OCI-LY7 (cell line): ENCODE measurements around the gene NUP133. TPM values are rescaled to one million over a fixed set of nuclear protein-coding genes. Genes with fewer than 3 reads are reported as not detected.

Experiments used
- BruUV-seq: library from RNA; stranded (reverse); fragments of 400-500 nt; replicated peaks from 2 replicates; lab custom pipeline; 2021; lab: Mats Ljungman, UMichigan
- CTCF ChIA-PET: fragments of 300-600 bp; sonication (Branson Sonifier 250); formaldehyde crosslinking; loops from one replicate; lab custom pipeline; 2022; ENCODE audit warnings: antibody characterized with exemption; ENCODE audit not compliant: unreplicated experiment; lab: Charles Lee
- POLR2A ChIA-PET: fragments of 300-600 bp; sonication (Branson Sonifier 250); formaldehyde crosslinking; loops from one replicate; lab custom pipeline; 2022; ENCODE audit warnings: antibody characterized with exemption; lab: Charles Lee
- DNase-seq: peaks from one replicate; pipeline ENCODE4 v3.0.0-alpha.2; 2015; ENCODE audit warnings: low spot score
- H2AFZ ChIP-seq: fragments of 200-600 bp; sonication (generic), shearing (Covaris generic); 2 replicates; pipeline ENCODE4 v1.6.1; 2014; ENCODE audit warnings: mild to moderate bottlenecking, antibody characterized with exemption, low read length, moderate library complexity
- H3K27ac ChIP-seq: fragments of 200-600 bp; sonication (generic); 2 replicates; pipeline ENCODE4 v1.5.1; 2014; ENCODE audit warnings: mixed run types, low read depth, mild to moderate bottlenecking, moderate library complexity, low read length, inconsistent platforms; ENCODE audit not compliant: poor library complexity, severe bottlenecking
- H3K36me3 ChIP-seq: fragments of 200-600 bp; sonication (generic); 2 replicates; pipeline ENCODE4 v1.6.1; 2014; ENCODE audit warnings: mild to moderate bottlenecking, antibody characterized with exemption, low read length, moderate library complexity, mixed read lengths; ENCODE audit not compliant: insufficient read depth
- H3K4me1 ChIP-seq: fragments of 200-600 bp; sonication (generic); 2 replicates; pipeline ENCODE4 v1.5.1; 2014; ENCODE audit warnings: mild to moderate bottlenecking, low read length; ENCODE audit not compliant: insufficient read depth, poor library complexity, severe bottlenecking
- H3K4me2 ChIP-seq: fragments of 200-600 bp; sonication (generic); 2 replicates; pipeline ENCODE4 v1.6.1; 2014; ENCODE audit warnings: mild to moderate bottlenecking, low read length
- H3K4me3 ChIP-seq: fragments of 200-600 bp; sonication (generic); 2 replicates; pipeline ENCODE4 v1.5.1; 2014; ENCODE audit warnings: mild to moderate bottlenecking, low read depth, low read length; ENCODE audit not compliant: poor library complexity, severe bottlenecking
- H3K79me2 ChIP-seq: fragments of 200-600 bp; sonication (generic); 2 replicates; pipeline ENCODE4 v1.6.1; 2016; ENCODE audit warnings: low read depth, mild to moderate bottlenecking, low read length, moderate library complexity, mixed read lengths; ENCODE audit not compliant: insufficient read depth
- H3K9me2 ChIP-seq: fragments of 200-600 bp; sonication (generic); 2 replicates; pipeline ENCODE4 v1.6.1; 2016; ENCODE audit warnings: mild to moderate bottlenecking, low read length, mixed read lengths; ENCODE audit not compliant: insufficient read depth
- H3K9me3 ChIP-seq: fragments of 200-600 bp; sonication (generic); 2 replicates; pipeline ENCODE4 v1.6.1; 2014; ENCODE audit warnings: mild to moderate bottlenecking, mixed run types, low read length, mixed read lengths
- H4K20me1 ChIP-seq: fragments of 200-600 bp; sonication (generic); 2 replicates; pipeline ENCODE4 v1.6.1; 2014; ENCODE audit warnings: mild to moderate bottlenecking, antibody characterized with exemption, low read length, moderate library complexity, mixed read lengths; ENCODE audit not compliant: insufficient read depth
- EZH2phosphoT487 ChIP-seq: fragments of 200-600 bp; sonication (generic); IDR thresholded peaks from 2 replicates; pipeline ENCODE4 v1.6.1; 2018; ENCODE audit warnings: low read depth, borderline replicate concordance, mild to moderate bottlenecking, mixed run types, antibody characterized with exemption, low read length, moderate library complexity, mixed read lengths
- intact Hi-C: fragments of 100-400 bp; cut with micrococcal nuclease; formaldehyde crosslinking; loops from one replicate; pipeline ENCODE4 v1.10.0; 2022; ENCODE audit not compliant: unreplicated experiment
- total RNA-seq, 2 experiments: library from RNA; depleted of rRNA in 1 of 2; stranded (reverse); fragments of >200 nt in 1 of 2; shearing (Covaris generic) in 1 of 2; gene quantifications; 2 replicates each; pipeline ENCODE4 v1.2.3, GENCODE V29; 2014 to 2022
- TF ChIP-seq, protein P1 (sequence below): fragments of 200-600 bp; sonication (generic); conservative IDR thresholded peaks from 2 replicates; pipeline ENCODE4 v1.5.1; 2014; ENCODE audit warnings: mild to moderate bottlenecking, antibody characterized with exemption, low read length, moderate library complexity, mixed read lengths

The NUP133 gene
- total RNA-seq, 2 experiments from 2014 or later: 33.0 to 50.4 TPM

DNA sequence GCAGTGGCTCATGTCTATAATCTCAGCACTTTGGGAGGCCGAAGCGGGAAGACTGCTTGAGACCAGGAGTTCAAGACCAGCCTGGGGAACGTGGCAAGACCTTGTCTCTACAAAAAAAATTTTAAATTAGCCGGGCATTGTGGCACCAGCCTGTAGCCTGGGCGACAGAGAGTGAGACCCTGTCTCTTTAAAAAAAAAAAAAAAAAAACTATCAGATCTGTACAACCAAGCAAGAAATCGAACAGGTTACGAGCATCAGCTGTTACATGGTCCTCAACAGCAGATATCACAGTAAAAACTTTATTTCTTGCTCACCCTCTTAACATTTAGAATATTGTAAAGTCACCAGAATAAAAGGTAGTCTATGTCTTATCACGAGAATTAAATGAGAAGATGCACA is 1.5 kb downstream of the NUP133 start:
- Histone ChIP-seq H3K4me1 (peaks cover 24% of the 10 kb centered on the region), H4K20me1 (peaks cover 5% of the 10 kb centered on the region; the same call in 1 of the 2 replicates), H3K4me2 (peak overlapping the region; percentile 94), H3K79me2 (peaks cover 30% of the 10 kb centered on the region), H3K4me3 (peak overlapping the region; percentile 93), H3K9me2 (no peaks in the 10 kb centered on the region), H2AFZ (no peak overlapping the region), H3K36me3 (peaks cover 42% of the 10 kb centered on the region), H3K9me3 (no peaks in the 10 kb centered on the region), H3K27ac (no peak overlapping the region)
- POLR2A ChIA-PET: interaction anchor here (0.6 to 2.3 kb wide), 12 partner anchors 10 to 1716 kb away, joined by 3 to 12 read pairs (median 5); no protein-coding TSS in a partner anchor
- CTCF ChIA-PET: interaction anchor here (1.3 to 1.5 kb wide), 2 partner anchors 14 to 24 kb away, joined by 3 read pairs; no protein-coding TSS in a partner anchor
- BruUV-seq: no TSS peak
- TF ChIP-seq, protein P1, sequence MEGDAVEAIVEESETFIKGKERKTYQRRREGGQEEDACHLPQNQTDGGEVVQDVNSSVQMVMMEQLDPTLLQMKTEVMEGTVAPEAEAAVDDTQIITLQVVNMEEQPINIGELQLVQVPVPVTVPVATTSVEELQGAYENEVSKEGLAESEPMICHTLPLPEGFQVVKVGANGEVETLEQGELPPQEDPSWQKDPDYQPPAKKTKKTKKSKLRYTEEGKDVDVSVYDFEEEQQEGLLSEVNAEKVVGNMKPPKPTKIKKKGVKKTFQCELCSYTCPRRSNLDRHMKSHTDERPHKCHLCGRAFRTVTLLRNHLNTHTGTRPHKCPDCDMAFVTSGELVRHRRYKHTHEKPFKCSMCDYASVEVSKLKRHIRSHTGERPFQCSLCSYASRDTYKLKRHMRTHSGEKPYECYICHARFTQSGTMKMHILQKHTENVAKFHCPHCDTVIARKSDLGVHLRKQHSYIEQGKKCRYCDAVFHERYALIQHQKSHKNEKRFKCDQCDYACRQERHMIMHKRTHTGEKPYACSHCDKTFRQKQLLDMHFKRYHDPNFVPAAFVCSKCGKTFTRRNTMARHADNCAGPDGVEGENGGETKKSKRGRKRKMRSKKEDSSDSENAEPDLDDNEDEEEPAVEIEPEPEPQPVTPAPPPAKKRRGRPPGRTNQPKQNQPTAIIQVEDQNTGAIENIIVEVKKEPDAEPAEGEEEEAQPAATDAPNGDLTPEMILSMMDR: no peak
- no peak for TF ChIP-seq EZH2phosphoT487
- intact Hi-C loops: loop anchor here (5.0 kb wide), 1 partner anchor 164 kb away; the partner anchor contains the start of gene CCSAP
- DNase-seq: no peak

DNA sequence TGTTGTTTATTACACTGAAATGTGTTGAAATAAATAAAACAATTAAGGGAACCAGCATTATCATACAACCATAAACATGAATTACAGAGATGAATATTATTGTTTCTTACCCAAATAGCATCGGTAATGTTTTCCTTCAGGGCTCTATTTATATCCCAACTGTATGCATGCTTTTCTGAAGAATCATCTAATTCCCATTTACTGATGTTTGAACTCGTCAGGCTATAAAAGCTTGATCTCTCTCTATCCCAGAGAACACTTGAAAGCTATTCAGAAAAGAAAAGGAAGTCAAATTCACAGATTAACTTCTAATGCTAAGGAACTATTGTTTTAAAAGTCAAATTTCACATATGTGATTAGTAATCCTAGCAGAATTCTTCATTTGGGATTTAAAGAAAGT is 12.4 kb downstream of the NUP133 start:
- TF ChIP-seq EZH2phosphoT487: no peak
- TF ChIP-seq, protein P1: no peak
- H3K79me2 ChIP-seq: no peaks in the 10 kb centered on the region
- H4K20me1 ChIP-seq: peaks cover 5% of the 10 kb centered on the region; the same call in 1 of the 2 replicates
- H3K27ac ChIP-seq: no peak overlapping the region
- H3K4me1 ChIP-seq: no peaks in the 10 kb centered on the region
- peaks cover 98% of the 10 kb centered on the region for H3K36me3 ChIP-seq
- no peaks in the 10 kb centered on the region for H3K9me2 ChIP-seq
- ChIA-PET CTCF (no interaction called here), POLR2A (interaction anchor here (0.7 to 3.0 kb wide), 3 partner anchors 9 to 237 kb away, joined by 3 to 12 read pairs (median 3); partner anchors contain the start of gene NUP133)
- no TSS peak for BruUV-seq
- no peaks in the 10 kb centered on the region for H3K9me3 ChIP-seq
- intact Hi-C loops: no loop called here
- no peak for DNase-seq
- H2AFZ ChIP-seq: no peak overlapping the region
- H3K4me2 ChIP-seq: no peak overlapping the region
- no peak overlapping the region for H3K4me3 ChIP-seq

GRCh38 chr1:229487181-229487580 is 21.0 kb downstream of the NUP133 start:
- no TSS peak for BruUV-seq
- H4K20me1 ChIP-seq: no peaks in the 10 kb centered on the region
- no peak overlapping the region for H3K4me2 ChIP-seq
- no peaks in the 10 kb centered on the region for H3K79me2 ChIP-seq
- ChIA-PET CTCF (no interaction called here), POLR2A (interaction anchor here (1.0 to 1.1 kb wide), 2 partner anchors 12 to 17 kb away, joined by 3 to 6 read pairs; no protein-coding TSS in a partner anchor)
- DNase-seq: no peak
- H3K4me1 ChIP-seq: no peaks in the 10 kb centered on the region
- H3K27ac ChIP-seq: no peak overlapping the region
- TF ChIP-seq, protein P1: no peak
- no peak for TF ChIP-seq EZH2phosphoT487
- H2AFZ ChIP-seq: no peak overlapping the region
- no peak overlapping the region for H3K4me3 ChIP-seq
- H3K9me3 ChIP-seq: no peaks in the 10 kb centered on the region
- peaks cover 97% of the 10 kb centered on the region for H3K36me3 ChIP-seq
- H3K9me2 ChIP-seq: no peaks in the 10 kb centered on the region
- intact Hi-C loops: no loop called here
